ENCODE data around the gene CMBL. TPM values are rescaled to one million over a fixed set of nuclear protein-coding genes. Genes with fewer than 3 reads are reported as not detected.

The CMBL gene
- total RNA-seq, 1 experiment from 2014 or later = 43.2 TPM

GRCh38 chr5:10253390-10253789 lies 54.3 kb downstream of the CMBL start:
- ChIA-PET POLR2A (interaction anchor here (1.1 kb wide), 1 partner anchor 10 kb away, joined by 3 read pairs; no protein-coding TSS in a partner anchor), CTCF (interaction anchor here (0.7 kb wide), 1 partner anchor 19 kb away, joined by 3 read pairs; no protein-coding TSS in a partner anchor)
- peaks cover 27% of the 10 kb centered on the region for H3K4me1 ChIP-seq (ENCODE audit: control insufficient read depth, insufficient read depth, low read length)
- no peaks in the 10 kb centered on the region for H3K27me3 ChIP-seq (ENCODE audit: control insufficient read depth, insufficient read depth, low read length)
- no peaks in the 10 kb centered on the region for H3K9me3 ChIP-seq (ENCODE audit: control insufficient read depth, insufficient read depth, low read depth, low read length)
- DNase-seq (ENCODE audit: low read depth, low spot score) = no peak
- no TSS peak for BruUV-seq (replicated peaks)
- intact Hi-C loops (cut with micrococcal nuclease; ENCODE audit: unreplicated experiment) (no loop called here), in situ Hi-C loops (cut with HindIII; ENCODE audit: low pct_unique_long_range_greater_than_20kb, low sequenced_read_pairs) (no loop called here)
- no peak overlapping the region for H3K27ac ChIP-seq (ENCODE audit: low read length)
- H3K36me3 ChIP-seq (ENCODE audit: control insufficient read depth, insufficient read depth, low read length) = peaks cover 58% of the 10 kb centered on the region
- no peak for ATAC-seq
- no peak for TF ChIP-seq TCF7L2 (IDR thresholded peaks at IDR 0.05; ENCODE audit: low read depth, low read length)
- TF ChIP-seq POLR2AphosphoS5 (IDR thresholded peaks at IDR 0.05; ENCODE audit: low read depth, low read length) = no peak
- no peak for TF ChIP-seq SIN3A (IDR thresholded peaks at IDR 0.05; ENCODE audit: borderline replicate concordance, insufficient read depth, low read depth, low read length)
- no peak for TF ChIP-seq CTCF (IDR thresholded peaks at IDR 0.05)
- no peak for TF ChIP-seq REST (IDR thresholded peaks at IDR 0.05; ENCODE audit: insufficient read depth in 1 of 2, low read depth in 2 of 2, low read length in 1 of 2)
- no peak overlapping the region for H3K4me3 ChIP-seq (ENCODE audit: low read depth in 2 of 2, low read length in 2 of 2)

GRCh38 chr5:10251405-10251804 lies 56.3 kb downstream of the CMBL start:
- ATAC-seq = no peak
- Histone ChIP-seq H3K36me3 (ENCODE audit: control insufficient read depth, insufficient read depth, low read length) (peaks cover 39% of the 10 kb centered on the region), H3K9me3 (ENCODE audit: control insufficient read depth, insufficient read depth, low read depth, low read length) (no peaks in the 10 kb centered on the region), H3K27me3 (ENCODE audit: control insufficient read depth, insufficient read depth, low read length) (no peaks in the 10 kb centered on the region), H3K4me3 (ENCODE audit: low read depth in 2 of 2, low read length in 2 of 2) (peak overlapping the region; percentile 85 to 94), H3K4me1 (ENCODE audit: control insufficient read depth, insufficient read depth, low read length) (peaks cover 31% of the 10 kb centered on the region), H3K27ac (ENCODE audit: low read length) (peak overlapping the region; percentile 99)
- in situ Hi-C loops (cut with HindIII; ENCODE audit: low pct_unique_long_range_greater_than_20kb, low sequenced_read_pairs) = no loop called here
- ChIA-PET POLR2A (interaction anchor here (0.9 kb wide), 1 partner anchor 103 kb away, joined by 3 read pairs; the partner anchor contains the start of gene MARCHF6), CTCF (interaction anchor here (0.7 kb wide), 1 partner anchor 129 kb away, joined by 3 read pairs; no protein-coding TSS in a partner anchor)
- intact Hi-C loops (cut with micrococcal nuclease; ENCODE audit: unreplicated experiment) = no loop called here
- TF ChIP-seq SIN3A (IDR thresholded peaks at IDR 0.05; ENCODE audit: borderline replicate concordance, insufficient read depth, low read depth, low read length) = no peak
- TF ChIP-seq REST (IDR thresholded peaks at IDR 0.05; ENCODE audit: insufficient read depth in 1 of 2, low read depth in 2 of 2, low read length in 1 of 2) = no peak
- no peak for TF ChIP-seq POLR2AphosphoS5 (IDR thresholded peaks at IDR 0.05; ENCODE audit: low read depth, low read length)
- no peak for TF ChIP-seq TCF7L2 (IDR thresholded peaks at IDR 0.05; ENCODE audit: low read depth, low read length)
- no peak for TF ChIP-seq CTCF (IDR thresholded peaks at IDR 0.05)
- no peak for DNase-seq (ENCODE audit: low read depth, low spot score)
- no TSS peak for BruUV-seq (replicated peaks)
